ENCODE results near the gene HMX3.

HMX3 gene

GRCh38 chr10:123134915-123135414, 805 bp upstream of the HMX3 start:
- no peak for DNase-seq

- no peak for DNase-seq
Measured at GRCh38 chr10:123136221-123136805, 543 bp downstream of the HMX3 start.

GRCh38 chr10:123136806-123137642, 1.3 kb downstream of the HMX3 start:
- no peak for DNase-seq

- DNase-seq = no peak
Measured at GRCh38 chr10:123139165-123139520, 3.4 kb downstream of the HMX3 start.

GRCh38 chr10:123139521-123140163, 3.9 kb downstream of the HMX3 start:
- DNase-seq = no peak

GRCh38 chr10:123140164-123140982, 4.6 kb downstream of the HMX3 start:
- DNase-seq = no peak

GRCh38 chr10:123140983-123141390, 5.2 kb downstream of the HMX3 start:
- no peak for DNase-seq

GRCh38 chr10:123141791-123142700, 6.3 kb downstream of the HMX3 start:
- DNase-seq = no peak

GRCh38 chr10:123142701-123143161, 7.0 kb downstream of the HMX3 start:
- no peak for DNase-seq

- DNase-seq = no peak
Measured at GRCh38 chr10:123143162-123143824, 7.5 kb downstream of the HMX3 start.

- no peak for DNase-seq
Measured at GRCh38 chr10:123143825-123144168, 8.0 kb downstream of the HMX3 start.

GRCh38 chr10:123144697-123145541, 9.1 kb downstream of the HMX3 start:
- no peak for DNase-seq

- no peak for DNase-seq
Measured at GRCh38 chr10:123145542-123146012, 9.8 kb downstream of the HMX3 start.

- no peak for DNase-seq
Measured at GRCh38 chr10:123146013-123146893, 10.5 kb downstream of the HMX3 start.

- no peak for DNase-seq
Measured at GRCh38 chr10:123146894-123147634, 11.3 kb downstream of the HMX3 start.

- DNase-seq = no peak
Measured at GRCh38 chr10:123147635-123148413, 12.1 kb downstream of the HMX3 start, which contains the start of gene HMX2. TSS of gene HMX2 (plus strand) at chr10:123148136. CDS start at chr10:123148379, 243 bp downstream.

GRCh38 chr10:123148414-123149161, 12.8 kb downstream of the HMX3 start:
- no peak for DNase-seq
